KBM-7 (cell line): Measurements from ENCODE around the gene XK.
"Not testable (repeated sequence)": the region's sequence is repeated elsewhere in the genome, so short reads cannot be mapped to it uniquely, and the experiment has no call there.

Source experiments
- DNase-seq: peaks from one replicate; pipeline ENCODE4 v3.0.0-alpha.2; 2015
- in situ Hi-C: fragments of 300-500 bp; cut with MboI; formaldehyde crosslinking; loops from 2 replicates; pipeline ENCODE4 v1.14.3; 2020; ENCODE audit warnings: low sequenced_read_pairs, low pct_unique_long_range_greater_than_20kb, mixed read lengths

Gene XK

GRCh38 chrX:37746218-37746941 is 60.8 kb downstream of the XK start:
- DNase-seq = peak; percentile 80
- in situ Hi-C loops = no loop called here

GRCh38 chrX:37746951-37747350 is 61.4 kb downstream of the XK start:
- DNase-seq = no peak
- in situ Hi-C loops = no loop called here

- in situ Hi-C loops = loop anchor here (10.0 kb wide), 1 partner anchor 73 kb away; no protein-coding TSS in a partner anchor
- DNase-seq = no peak
Measured at GRCh38 chrX:37752281-37752680, 66.7 kb downstream of the XK start.

- DNase-seq = peak; percentile 49
- in situ Hi-C loops = loop anchor here (10.0 kb wide), 1 partner anchor 72 kb away; no protein-coding TSS in a partner anchor
Measured at GRCh38 chrX:37752936-37753335, 67.3 kb downstream of the XK start.

- in situ Hi-C loops = loop anchor here (10.0 kb wide), 1 partner anchor 71 kb away; no protein-coding TSS in a partner anchor
Measured at GRCh38 chrX:37753384-37753783, 67.8 kb downstream of the XK start.

GRCh38 chrX:37754516-37754915 is 68.9 kb downstream of the XK start:
- in situ Hi-C loops = loop anchor here (10.0 kb wide), 1 partner anchor 70 kb away; no protein-coding TSS in a partner anchor

More at GRCh38 chrX:37753384-37753783, 67.8 kb downstream of the XK start:
- peak; percentile 70 for DNase-seq

GRCh38 chrX:37755025-37755424 is 69.4 kb downstream of the XK start:
- in situ Hi-C loops = loop anchor here (10.0 kb wide), 1 partner anchor 70 kb away; no protein-coding TSS in a partner anchor

More at GRCh38 chrX:37754516-37754915, 68.9 kb downstream of the XK start:
- no peak for DNase-seq

GRCh38 chrX:37757082-37757481 is 71.5 kb downstream of the XK start:
- in situ Hi-C loops = loop anchor here (10.0 kb wide), 1 partner anchor 68 kb away; no protein-coding TSS in a partner anchor
- peak; percentile 50 for DNase-seq

More at GRCh38 chrX:37755025-37755424, 69.4 kb downstream of the XK start:
- DNase-seq = peak; percentile 99

- in situ Hi-C loops = loop anchor here (10.0 kb wide), 1 partner anchor 65 kb away; no protein-coding TSS in a partner anchor
- DNase-seq = no peak
Measured at GRCh38 chrX:37759351-37759750, 73.8 kb downstream of the XK start.

- in situ Hi-C loops = loop anchor here (10.0 kb wide), 1 partner anchor 65 kb away; no protein-coding TSS in a partner anchor
Measured at GRCh38 chrX:37759878-37760418, 74.4 kb downstream of the XK start.

GRCh38 chrX:37763400-37763799 is 77.8 kb downstream of the XK start:
- DNase-seq = no peak
- in situ Hi-C loops = no loop called here

More at GRCh38 chrX:37759878-37760418, 74.4 kb downstream of the XK start:
- no peak for DNase-seq

- DNase-seq = peak; percentile 95
- in situ Hi-C loops = no loop called here
Measured at GRCh38 chrX:37765507-37765906, 79.9 kb downstream of the XK start.

- in situ Hi-C loops = no loop called here
- peak; percentile 77 for DNase-seq
Measured at GRCh38 chrX:37767430-37767829, 81.8 kb downstream of the XK start.

GRCh38 chrX:37768866-37769265 is 83.3 kb downstream of the XK start:
- in situ Hi-C loops, DNase-seq: not testable (repeated sequence)

GRCh38 chrX:37776283-37776986 is 90.8 kb downstream of the XK start:
- in situ Hi-C loops = no loop called here
- DNase-seq = no peak

- in situ Hi-C loops = no loop called here
- DNase-seq = no peak
Measured at GRCh38 chrX:37776987-37777325, 91.4 kb downstream of the XK start.

- in situ Hi-C loops = no loop called here
- DNase-seq = no peak
Measured at GRCh38 chrX:37779857-37780256, 94.3 kb downstream of the XK start, which contains the start of gene CYBB. Gene CYBB, plus strand, starts transcription at chrX:37780059. Its CDS starts 19 bp downstream, at chrX:37780078.

- in situ Hi-C loops = no loop called here
- no peak for DNase-seq
Measured at GRCh38 chrX:37781081-37781480, 95.5 kb downstream of the XK start.
